ENCODE data around the gene IGFBPL1.

Gene IGFBPL1

DNA sequence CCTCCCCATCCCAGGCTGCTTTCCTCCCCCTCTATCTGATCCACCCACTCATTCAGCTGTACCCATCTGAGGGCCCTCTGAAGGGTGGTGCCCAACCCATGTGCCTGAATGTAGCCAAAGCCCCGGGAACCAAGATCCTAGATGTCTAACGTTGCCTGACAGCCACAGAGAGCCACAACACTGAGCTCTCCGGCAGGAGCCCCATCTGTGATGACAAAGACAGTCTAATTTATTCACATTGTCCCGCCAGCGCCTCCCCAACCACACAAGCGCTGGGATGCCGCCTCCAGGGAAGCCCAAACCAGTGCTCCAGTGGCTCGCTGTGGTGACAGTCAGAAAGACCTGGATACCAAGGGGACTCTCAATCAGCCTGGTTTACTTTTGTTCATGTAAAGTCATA lies 8.4 kb downstream of the IGFBPL1 start:
- no peak overlapping the region for H3K18ac ChIP-seq (ENCODE audit: low read length)
- no peak overlapping the region for H2BK12ac ChIP-seq (ENCODE audit: low read length)
- no peak overlapping the region for H2BK120ac ChIP-seq (ENCODE audit: low read depth, low read length)
- no peak overlapping the region for H3K4me2 ChIP-seq (ENCODE audit: insufficient read depth, low read length, poor library complexity, severe bottlenecking)
- no peak overlapping the region for H3K14ac ChIP-seq (ENCODE audit: low read length)
- peaks cover 0 to 83% of the 10 kb centered on the region in 2 donors for H3K36me3 ChIP-seq (replicated peaks in 1 of 2; ENCODE audit: control insufficient read depth in 2 of 2, insufficient read depth in 2 of 2, low read length in 2 of 2)
- no peak overlapping the region for H2AFZ ChIP-seq (ENCODE audit: low read length)
- no peak overlapping the region for H4K91ac ChIP-seq (ENCODE audit: low read depth, low read length, poor library complexity)
- no peak overlapping the region for H3K23ac ChIP-seq (ENCODE audit: low read depth, low read length, poor library complexity)
- no peak overlapping the region for H2BK15ac ChIP-seq (ENCODE audit: low read length)
- no peak overlapping the region for H2BK5ac ChIP-seq (ENCODE audit: low read length)
- no peak overlapping the region for H4K8ac ChIP-seq (ENCODE audit: low read depth, low read length)
- H3K27ac ChIP-seq (replicated peaks; ENCODE audit: low read length), result no peak overlapping the region
- DNase-seq (ENCODE audit: low spot score), result no peak
- WGBS, 2 donors (ENCODE audit: extremely low coverage in 2 of 2, insufficient read length in 2 of 2, insufficient replicate concordance in 1 of 2), result no CpG with 5 or more reads among the region's 8 CpGs
- no peak overlapping the region for H3K4ac ChIP-seq (ENCODE audit: low read length)
- no peak overlapping the region for H2AK5ac ChIP-seq (ENCODE audit: low read depth, low read length)
- peaks cover 2% of the 10 kb centered on the region for H3K79me1 ChIP-seq (ENCODE audit: low read depth, low read length)
- no peaks in the 10 kb centered on the region for H3K9me3 ChIP-seq (replicated peaks in 1 of 2; ENCODE audit: control insufficient read depth in 2 of 2, insufficient read depth in 1 of 2, low read depth in 1 of 2, low read length in 2 of 2)
- H3K4me3 ChIP-seq (ENCODE audit: low read length in 2 of 2), result no peak overlapping the region
- H3K4me1 ChIP-seq (ENCODE audit: control insufficient read depth in 2 of 2, insufficient read depth in 1 of 2, low read depth in 1 of 2, low read length in 2 of 2), result peaks cover 26 to 32% of the 10 kb centered on the region in 2 donors
- H3K27me3 ChIP-seq (ENCODE audit: control insufficient read depth in 3 of 3, insufficient read depth in 3 of 3, low read depth in 1 of 3, low read length in 3 of 3), result no peaks in the 10 kb centered on the region
- H3K9ac ChIP-seq (ENCODE audit: low read depth, low read length, poor library complexity), result no peak overlapping the region

DNA sequence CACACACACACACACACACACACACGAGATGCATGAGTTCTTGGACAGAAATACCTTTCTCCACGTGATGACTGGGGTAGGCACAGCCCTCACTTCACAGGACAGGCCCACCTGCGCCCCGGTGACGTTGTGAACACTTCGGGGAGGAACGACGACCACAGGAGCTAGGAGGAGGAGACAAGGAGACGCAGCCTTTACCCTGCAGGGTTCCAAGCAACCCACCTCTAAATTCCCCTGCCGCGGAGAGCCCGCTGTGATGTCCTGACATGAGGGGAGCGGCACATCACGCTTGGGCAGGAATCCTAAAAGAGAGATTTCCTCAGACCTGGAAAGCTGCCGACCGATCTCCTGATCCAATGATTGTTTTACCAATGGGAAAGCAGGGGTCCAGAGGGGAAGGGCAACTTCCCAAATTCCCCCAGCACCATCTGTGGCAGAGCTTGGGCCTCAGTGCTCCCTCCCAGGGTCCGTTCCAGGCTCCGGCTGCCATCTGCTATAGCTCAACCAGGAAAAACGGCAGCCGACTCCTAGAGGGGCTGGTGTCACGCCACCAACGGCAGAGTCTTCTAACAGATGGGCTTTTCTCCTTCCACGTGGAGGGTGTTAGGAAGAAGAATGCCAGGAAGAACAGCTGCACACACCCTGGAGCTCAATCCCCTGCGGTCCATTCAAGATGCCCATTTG lies 10.1 kb downstream of the IGFBPL1 start:
- peak overlapping the region; percentile 47 for H2AK5ac ChIP-seq (ENCODE audit: low read depth, low read length)
- H3K27me3 ChIP-seq (ENCODE audit: control insufficient read depth in 3 of 3, insufficient read depth in 3 of 3, low read depth in 1 of 3, low read length in 3 of 3), result no peaks in the 10 kb centered on the region
- WGBS, 2 donors (ENCODE audit: extremely low coverage in 2 of 2, insufficient read length in 2 of 2, insufficient replicate concordance in 1 of 2), result no CpG with 5 or more reads among the region's 24 CpGs
- H2AFZ ChIP-seq (ENCODE audit: low read length), result no peak overlapping the region
- H2BK12ac ChIP-seq (ENCODE audit: low read length), result no peak overlapping the region
- peaks cover 0 to 86% of the 10 kb centered on the region in 2 donors for H3K36me3 ChIP-seq (replicated peaks in 1 of 2; ENCODE audit: control insufficient read depth in 2 of 2, insufficient read depth in 2 of 2, low read length in 2 of 2)
- H3K79me1 ChIP-seq (ENCODE audit: low read depth, low read length), result peaks cover 2% of the 10 kb centered on the region
- H3K9ac ChIP-seq (ENCODE audit: low read depth, low read length, poor library complexity), result peak overlapping the region; percentile 5
- no peak overlapping the region for H3K27ac ChIP-seq (replicated peaks; ENCODE audit: low read length)
- H3K18ac ChIP-seq (ENCODE audit: low read length), result peak overlapping the region; percentile 74
- no peak overlapping the region for H3K4me3 ChIP-seq (ENCODE audit: low read length in 2 of 2)
- H2BK5ac ChIP-seq (ENCODE audit: low read length), result no peak overlapping the region
- no peak overlapping the region for H3K23ac ChIP-seq (ENCODE audit: low read depth, low read length, poor library complexity)
- H3K14ac ChIP-seq (ENCODE audit: low read length), result no peak overlapping the region
- H2BK15ac ChIP-seq (ENCODE audit: low read length), result no peak overlapping the region
- H3K4ac ChIP-seq (ENCODE audit: low read length), result no peak overlapping the region
- H3K9me3 ChIP-seq (replicated peaks in 1 of 2; ENCODE audit: control insufficient read depth in 2 of 2, insufficient read depth in 1 of 2, low read depth in 1 of 2, low read length in 2 of 2), result no peaks in the 10 kb centered on the region
- H2BK120ac ChIP-seq (ENCODE audit: low read depth, low read length), result peak overlapping the region; percentile 14
- no peak overlapping the region for H3K4me2 ChIP-seq (ENCODE audit: insufficient read depth, low read length, poor library complexity, severe bottlenecking)
- H4K91ac ChIP-seq (ENCODE audit: low read depth, low read length, poor library complexity), result no peak overlapping the region
- no peak for DNase-seq (ENCODE audit: low spot score)
- H4K8ac ChIP-seq (ENCODE audit: low read depth, low read length), result no peak overlapping the region
- peaks cover 21% of the 10 kb centered on the region in 2 donors for H3K4me1 ChIP-seq (ENCODE audit: control insufficient read depth in 2 of 2, insufficient read depth in 1 of 2, low read depth in 1 of 2, low read length in 2 of 2)

DNA sequence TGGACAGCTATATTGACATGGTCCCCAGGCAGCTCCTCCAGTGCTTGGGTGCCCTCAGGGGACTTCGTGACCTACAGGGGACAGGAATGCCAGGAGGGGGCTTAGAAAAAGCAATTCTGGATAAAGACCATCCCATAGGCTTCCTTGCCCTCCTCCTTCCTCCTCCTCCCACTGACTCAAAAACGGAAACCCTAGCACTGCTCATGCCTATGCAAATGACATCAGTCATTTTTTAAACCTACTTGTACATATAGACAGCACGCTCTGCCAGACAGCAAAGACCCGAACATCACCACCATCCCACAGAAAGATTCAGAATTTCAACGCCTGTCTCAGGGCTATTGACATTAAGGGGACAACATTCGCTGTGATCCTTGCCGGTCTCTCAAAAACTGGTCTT lies 11.0 kb downstream of the IGFBPL1 start:
- H2BK12ac ChIP-seq (ENCODE audit: low read length), result no peak overlapping the region
- no peak overlapping the region for H3K27ac ChIP-seq (replicated peaks; ENCODE audit: low read length)
- no CpG with 5 or more reads among the region's 7 CpGs for WGBS, 2 donors (ENCODE audit: extremely low coverage in 2 of 2, insufficient read length in 2 of 2, insufficient replicate concordance in 1 of 2)
- H2BK120ac ChIP-seq (ENCODE audit: low read depth, low read length), result no peak overlapping the region
- H3K4me3 ChIP-seq (ENCODE audit: low read length in 2 of 2), result no peak overlapping the region
- H3K27me3 ChIP-seq (ENCODE audit: control insufficient read depth in 3 of 3, insufficient read depth in 3 of 3, low read depth in 1 of 3, low read length in 3 of 3), result no peaks in the 10 kb centered on the region
- H3K18ac ChIP-seq (ENCODE audit: low read length), result no peak overlapping the region
- no peak overlapping the region for H3K14ac ChIP-seq (ENCODE audit: low read length)
- no peak overlapping the region for H2AK5ac ChIP-seq (ENCODE audit: low read depth, low read length)
- no peak overlapping the region for H2AFZ ChIP-seq (ENCODE audit: low read length)
- H3K9ac ChIP-seq (ENCODE audit: low read depth, low read length, poor library complexity), result no peak overlapping the region
- H3K4me1 ChIP-seq (ENCODE audit: control insufficient read depth in 2 of 2, insufficient read depth in 1 of 2, low read depth in 1 of 2, low read length in 2 of 2), result peaks cover 13 to 16% of the 10 kb centered on the region in 2 donors
- H4K8ac ChIP-seq (ENCODE audit: low read depth, low read length), result no peak overlapping the region
- no peak overlapping the region for H3K4me2 ChIP-seq (ENCODE audit: insufficient read depth, low read length, poor library complexity, severe bottlenecking)
- no peak overlapping the region for H3K4ac ChIP-seq (ENCODE audit: low read length)
- no peak for DNase-seq (ENCODE audit: low spot score)
- H3K79me1 ChIP-seq (ENCODE audit: low read depth, low read length), result peaks cover 2% of the 10 kb centered on the region
- peaks cover 0 to 86% of the 10 kb centered on the region in 2 donors for H3K36me3 ChIP-seq (replicated peaks in 1 of 2; ENCODE audit: control insufficient read depth in 2 of 2, insufficient read depth in 2 of 2, low read length in 2 of 2)
- H2BK15ac ChIP-seq (ENCODE audit: low read length), result no peak overlapping the region
- H3K23ac ChIP-seq (ENCODE audit: low read depth, low read length, poor library complexity), result no peak overlapping the region
- H4K91ac ChIP-seq (ENCODE audit: low read depth, low read length, poor library complexity), result no peak overlapping the region
- no peak overlapping the region for H2BK5ac ChIP-seq (ENCODE audit: low read length)
- H3K9me3 ChIP-seq (replicated peaks in 1 of 2; ENCODE audit: control insufficient read depth in 2 of 2, insufficient read depth in 1 of 2, low read depth in 1 of 2, low read length in 2 of 2), result no peaks in the 10 kb centered on the region

DNA sequence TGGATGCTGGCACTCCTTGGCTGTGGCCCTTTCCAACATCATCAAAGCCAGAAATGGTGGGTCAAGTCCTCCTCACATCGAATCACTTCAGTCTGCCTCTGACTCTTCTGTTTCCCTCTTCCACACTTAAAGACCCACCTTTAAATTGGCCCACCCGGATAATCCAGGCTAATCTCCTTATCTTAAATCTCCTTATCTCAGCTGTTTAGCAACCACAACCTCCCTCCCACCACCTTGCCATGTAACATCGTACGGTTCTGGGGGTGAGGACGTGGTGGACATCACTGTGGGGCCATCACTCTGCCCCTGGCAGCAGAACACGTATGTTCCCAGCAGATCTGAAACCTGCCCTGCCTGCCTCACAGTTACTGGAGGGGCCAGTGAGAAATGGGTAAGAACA lies 11.5 kb downstream of the IGFBPL1 start:
- Histone ChIP-seq H2BK12ac (ENCODE audit: low read length) (no peak overlapping the region), H2BK120ac (ENCODE audit: low read depth, low read length) (no peak overlapping the region), H3K23ac (ENCODE audit: low read depth, low read length, poor library complexity) (no peak overlapping the region), H3K9me3 (replicated peaks in 1 of 2; ENCODE audit: control insufficient read depth in 2 of 2, insufficient read depth in 1 of 2, low read depth in 1 of 2, low read length in 2 of 2) (no peaks in the 10 kb centered on the region), H3K4me3 (ENCODE audit: low read length in 2 of 2) (no peak overlapping the region), H3K18ac (ENCODE audit: low read length) (no peak overlapping the region), H2AK5ac (ENCODE audit: low read depth, low read length) (no peak overlapping the region), H4K8ac (ENCODE audit: low read depth, low read length) (no peak overlapping the region), H2BK5ac (ENCODE audit: low read length) (no peak overlapping the region), H3K79me1 (ENCODE audit: low read depth, low read length) (no peaks in the 10 kb centered on the region), H3K9ac (ENCODE audit: low read depth, low read length, poor library complexity) (no peak overlapping the region), H3K4ac (ENCODE audit: low read length) (no peak overlapping the region), H3K36me3 (replicated peaks in 1 of 2; ENCODE audit: control insufficient read depth in 2 of 2, insufficient read depth in 2 of 2, low read length in 2 of 2) (peaks cover 0 to 86% of the 10 kb centered on the region in 2 donors), H3K4me2 (ENCODE audit: insufficient read depth, low read length, poor library complexity, severe bottlenecking) (no peak overlapping the region), H4K91ac (ENCODE audit: low read depth, low read length, poor library complexity) (no peak overlapping the region), H3K14ac (ENCODE audit: low read length) (no peak overlapping the region), H3K27me3 (ENCODE audit: control insufficient read depth in 3 of 3, insufficient read depth in 3 of 3, low read depth in 1 of 3, low read length in 3 of 3) (no peaks in the 10 kb centered on the region), H3K4me1 (ENCODE audit: control insufficient read depth in 2 of 2, insufficient read depth in 1 of 2, low read depth in 1 of 2, low read length in 2 of 2) (peaks cover 12 to 16% of the 10 kb centered on the region in 2 donors), H2AFZ (ENCODE audit: low read length) (no peak overlapping the region), H3K27ac (replicated peaks; ENCODE audit: low read length) (no peak overlapping the region), H2BK15ac (ENCODE audit: low read length) (peak overlapping the region; percentile 18)
- no peak for DNase-seq (ENCODE audit: low spot score)
- WGBS, 2 donors (ENCODE audit: extremely low coverage in 2 of 2, insufficient read length in 2 of 2, insufficient replicate concordance in 1 of 2), result no CpG with 5 or more reads among the region's 6 CpGs
